ENCODE data around the gene MAP2K3. TPM values are rescaled to one million over a fixed set of nuclear protein-coding genes. Genes with fewer than 3 reads are reported as not detected.

The MAP2K3 gene
- total and polyA plus RNA-seq, 2 of the 8 experiments (the other 6 are each of a cell fraction or from before 2014, with no cell fraction given), result 16.9 to 33.5 TPM

DNA sequence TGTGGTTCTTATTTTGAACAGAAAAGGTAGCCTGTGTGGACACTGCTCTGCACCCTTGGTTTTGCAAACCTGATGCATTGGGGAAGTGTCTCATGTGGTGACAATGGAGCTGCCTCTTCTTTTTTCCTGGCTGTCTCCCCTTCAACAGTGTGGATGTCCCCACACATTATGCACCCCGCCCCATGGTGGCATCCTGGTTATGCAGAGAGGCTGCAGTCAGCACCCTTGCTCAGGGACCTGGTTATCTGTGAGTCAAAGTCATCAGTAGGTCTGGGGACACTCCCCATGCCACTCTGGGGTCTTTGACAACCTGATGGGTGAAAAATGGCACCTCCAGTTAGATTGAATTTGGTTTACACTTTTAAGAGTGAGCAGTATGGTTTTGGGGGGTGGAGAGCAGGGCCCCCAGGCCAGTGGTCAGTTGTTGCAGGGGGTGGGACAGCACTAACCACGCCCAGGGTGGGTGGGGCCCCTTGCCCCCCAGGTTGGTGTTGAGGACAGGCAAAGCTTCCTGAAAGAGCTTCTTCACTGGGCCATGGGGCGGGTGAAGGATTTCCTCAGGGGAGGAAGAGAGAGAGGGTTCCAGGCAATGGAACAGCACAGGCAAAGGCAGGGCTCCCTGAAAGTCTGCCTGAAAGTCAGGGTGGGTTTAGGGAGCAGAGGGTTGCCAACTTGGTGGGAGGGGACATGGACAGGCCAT lies 67.0 kb downstream of the MAP2K3 start (continued):
- TF ChIP-seq SRF (IDR thresholded peaks at IDR 0.05; ENCODE audit: low read depth, low read length) (no peak), HDAC6 (IDR thresholded peaks at IDR 0.05; ENCODE audit: low read depth, low read length) (no peak), RFX5 (IDR thresholded peaks at IDR 0.05; ENCODE audit: borderline replicate concordance, low read depth, low read length) (no peak), EGR1 (IDR thresholded peaks at IDR 0.05; ENCODE audit: borderline replicate concordance, low read depth, low read length) (no peak)
